Non-pigmented ciliary epithelial cell (primary cell): Measurements from ENCODE around the gene ADSS1.
"Not testable (repeated sequence)": the region's sequence is repeated elsewhere in the genome, so short reads cannot be mapped to it uniquely, and the experiment has no call there.

Experiments
- DNase-seq: peaks from one replicate; pipeline ENCODE4 v3.0.0-alpha.2; 2010; ENCODE audit warnings: low read depth

Gene ADSS1

GRCh38 chr14:104717646-104718045, 6.4 kb upstream of the ADSS1 start:
- no peak for DNase-seq

GRCh38 chr14:104718147-104718546, 5.9 kb upstream of the ADSS1 start:
- DNase-seq: no peak

GRCh38 chr14:104718871-104719270, 5.2 kb upstream of the ADSS1 start:
- DNase-seq: no peak

GRCh38 chr14:104719343-104719742, 4.7 kb upstream of the ADSS1 start:
- DNase-seq: no peak

- no peak for DNase-seq
These were observed 2.3 kb upstream of the ADSS1 start for GRCh38 chr14:104721505-104722431.

GRCh38 chr14:104722938-104723650, 935 bp upstream of the ADSS1 start:
- no peak for DNase-seq

- DNase-seq: no peak
These were observed 465 bp downstream of the ADSS1 start for GRCh38 chr14:104724407-104724980.

GRCh38 chr14:104724981-104725771, 1.1 kb downstream of the ADSS1 start:
- no peak for DNase-seq

- no peak for DNase-seq
These were observed 1.9 kb downstream of the ADSS1 start for GRCh38 chr14:104725772-104726548.

- no peak for DNase-seq
These were observed 2.8 kb downstream of the ADSS1 start for GRCh38 chr14:104726600-104727451.

GRCh38 chr14:104728631-104729030, 4.6 kb downstream of the ADSS1 start:
- no peak for DNase-seq

GRCh38 chr14:104729176-104729834, 5.3 kb downstream of the ADSS1 start:
- not testable (repeated sequence) for DNase-seq

- DNase-seq: no peak
These were observed 5.8 kb downstream of the ADSS1 start for GRCh38 chr14:104729835-104730181.

- DNase-seq: no peak
These were observed 6.5 kb downstream of the ADSS1 start for GRCh38 chr14:104730487-104730886.

GRCh38 chr14:104731320-104732294, 7.6 kb downstream of the ADSS1 start:
- no peak for DNase-seq

- DNase-seq: no peak
These were observed 8.4 kb downstream of the ADSS1 start for GRCh38 chr14:104732355-104732804.

- DNase-seq: no peak
These were observed 9.1 kb downstream of the ADSS1 start for GRCh38 chr14:104732931-104733681.
